Lung (tissue), 12 donors: ENCODE measurements around the gene PEX14. TPM values are rescaled to one million over a fixed set of nuclear protein-coding genes. Genes with fewer than 3 reads are reported as not detected.

Experiments
- ATAC-seq: fragments of 200-7000 bp; cut with Tn5 transposase; one replicate; pipeline ENCODE4 v1.9.1; 2020; ENCODE audit warnings: moderate number of reproducible peaks; ENCODE audit not compliant: insufficient read depth, low FRiP score
- DNase-seq, 3 donors: peaks; one replicate each; pipeline ENCODE4 v3.0.0-alpha.2; 2013 to 2017
- H3K27ac ChIP-seq, 2 donors: one replicate each; pipeline ENCODE4 v1.5.1; 2013; ENCODE audit warnings: mild to moderate bottlenecking in 2 of 2, moderate library complexity in 2 of 2, control low read depth in 1 of 2, inconsistent platforms in 1 of 2, low read depth in 1 of 2, low read length in 1 of 2
- H3K27me3 ChIP-seq, 3 donors: one replicate each; pipeline ENCODE4 v1.5.1; 2013; ENCODE audit warnings: low read length in 2 of 3; ENCODE audit not compliant: control insufficient read depth in 3 of 3, insufficient read depth in 3 of 3
- H3K36me3 ChIP-seq, 4 donors: one replicate each; pipeline ENCODE4 v1.5.1; 2013; ENCODE audit warnings: low read length in 4 of 4, mild to moderate bottlenecking in 1 of 4, moderate library complexity in 1 of 4; ENCODE audit not compliant: control insufficient read depth in 4 of 4, insufficient read depth in 4 of 4
- H3K4me1 ChIP-seq, 5 donors: one replicate each; pipeline ENCODE4 v1.5.1; 2013; ENCODE audit warnings: low read length in 5 of 5, mild to moderate bottlenecking in 2 of 5, moderate library complexity in 1 of 5; ENCODE audit not compliant: control insufficient read depth in 5 of 5, insufficient read depth in 5 of 5
- H3K4me3 ChIP-seq: one replicate; pipeline ENCODE4 v1.5.1; 2013; ENCODE audit warnings: mild to moderate bottlenecking, control low read depth, moderate library complexity
- H3K9ac ChIP-seq, 2 donors: one replicate each; pipeline ENCODE4 v1.5.1; 2013; ENCODE audit warnings: low read length in 2 of 2, control low read depth in 1 of 2; ENCODE audit not compliant: insufficient read depth in 1 of 2
- H3K9me3 ChIP-seq, 4 donors: one replicate each; pipeline ENCODE4 v1.5.1; 2013; ENCODE audit warnings: low read length in 3 of 4, mild to moderate bottlenecking in 1 of 4, moderate library complexity in 1 of 4; ENCODE audit not compliant: control insufficient read depth in 4 of 4, insufficient read depth in 3 of 4
- WGBS, 2 donors: extraction: QIAGEN DNeasy Blood & Tissue Kit; methylation state at CpG; one replicate each; pipeline ENCODE4 v1.1.7; 2013; 5-methylcytosine and 5-hydroxymethylcytosine counted together
- polyA plus RNA-seq, 2 donors: library from polyadenylated mRNA; stranded (reverse); fragments of 200-250 nt; gene quantifications; one replicate each; pipeline ENCODE4 v1.2.1, GENCODE V29; 2013
- total RNA-seq, 2 donors: library from RNA; depleted of rRNA in 1 of 2; stranded (reverse); fragments of >200 nt in 1 of 2; gene quantifications; one replicate each; pipeline ENCODE4 v1.2.1, GENCODE V29; 2014 to 2021
- TF ChIP-seq, protein P1 (sequence below): IDR thresholded peaks from 2 replicates; pipeline ENCODE4 v1.5.1; 2012; ENCODE audit warnings: mild to moderate bottlenecking; ENCODE audit errors: control extremely low read depth, extremely low read depth
- donor health status: control.
- donor health status: control.
- donor health status: Bipolar disorder and iron deficiency.
- donor health status: healthy.
- donor health status: DM: yes; HTN: yes; CAD: no.

Gene PEX14
- total and polyA plus RNA-seq, 4 donors = 18.1 to 29.2 (median 20.8) TPM

DNA sequence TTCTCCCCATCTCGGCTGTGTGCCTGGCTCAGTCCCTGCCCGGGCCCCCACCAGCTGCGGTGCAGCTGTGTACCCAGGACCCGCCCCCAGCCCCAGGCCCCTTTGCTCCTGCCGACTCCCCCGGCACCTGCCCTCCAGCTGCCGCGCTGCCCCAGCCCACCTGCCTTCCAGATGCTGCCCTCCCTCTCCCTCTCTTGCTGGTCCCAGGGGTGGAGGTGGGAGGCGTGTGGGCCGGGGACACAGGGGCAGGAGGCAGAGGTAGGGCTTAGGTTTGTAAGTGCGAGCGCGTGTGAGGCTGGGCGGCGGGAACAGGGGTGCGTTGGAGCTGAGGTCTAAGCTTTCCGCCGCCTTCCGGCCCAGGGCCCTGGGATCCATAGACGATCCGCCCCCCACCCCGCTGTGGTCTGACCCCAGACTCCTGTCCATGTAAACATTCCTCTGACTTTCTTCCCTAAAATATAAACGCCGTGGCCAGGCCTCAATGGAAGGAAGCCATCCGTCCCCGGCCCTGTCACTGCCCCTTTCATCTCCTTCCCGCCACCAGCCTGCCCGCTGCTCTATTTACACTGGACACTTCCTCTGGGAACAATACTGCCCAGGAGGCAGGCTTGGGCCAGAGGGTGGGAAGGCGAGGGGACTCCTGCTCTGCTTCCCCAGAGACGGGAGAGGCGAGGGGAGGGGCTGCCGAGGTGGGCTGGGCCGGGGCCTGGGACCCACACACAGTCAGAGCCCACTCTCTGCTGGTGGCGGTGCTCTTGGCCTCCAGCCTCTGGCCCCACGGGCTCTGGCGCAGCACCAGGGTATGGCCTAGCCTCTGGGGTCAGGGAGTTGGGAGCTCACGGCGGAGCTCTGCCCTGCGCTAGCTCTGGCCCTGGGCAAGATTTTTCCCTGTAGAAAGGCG is 193.4 kb downstream of the PEX14 start:
- H3K9me3 ChIP-seq = peaks cover 0 to 1% (median 0%) of the 10 kb centered on the region in 4 donors
- peaks cover 0 to 78% (median 38%) of the 10 kb centered on the region in 5 donors for H3K4me1 ChIP-seq
- H3K36me3 ChIP-seq = peaks cover 0 to 14% (median 2%) of the 10 kb centered on the region in 4 donors
- ATAC-seq (no peak), DNase-seq (peak; percentile 73 to 87 (median 84))
- TF ChIP-seq, protein P1, sequence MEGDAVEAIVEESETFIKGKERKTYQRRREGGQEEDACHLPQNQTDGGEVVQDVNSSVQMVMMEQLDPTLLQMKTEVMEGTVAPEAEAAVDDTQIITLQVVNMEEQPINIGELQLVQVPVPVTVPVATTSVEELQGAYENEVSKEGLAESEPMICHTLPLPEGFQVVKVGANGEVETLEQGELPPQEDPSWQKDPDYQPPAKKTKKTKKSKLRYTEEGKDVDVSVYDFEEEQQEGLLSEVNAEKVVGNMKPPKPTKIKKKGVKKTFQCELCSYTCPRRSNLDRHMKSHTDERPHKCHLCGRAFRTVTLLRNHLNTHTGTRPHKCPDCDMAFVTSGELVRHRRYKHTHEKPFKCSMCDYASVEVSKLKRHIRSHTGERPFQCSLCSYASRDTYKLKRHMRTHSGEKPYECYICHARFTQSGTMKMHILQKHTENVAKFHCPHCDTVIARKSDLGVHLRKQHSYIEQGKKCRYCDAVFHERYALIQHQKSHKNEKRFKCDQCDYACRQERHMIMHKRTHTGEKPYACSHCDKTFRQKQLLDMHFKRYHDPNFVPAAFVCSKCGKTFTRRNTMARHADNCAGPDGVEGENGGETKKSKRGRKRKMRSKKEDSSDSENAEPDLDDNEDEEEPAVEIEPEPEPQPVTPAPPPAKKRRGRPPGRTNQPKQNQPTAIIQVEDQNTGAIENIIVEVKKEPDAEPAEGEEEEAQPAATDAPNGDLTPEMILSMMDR = no peak
- H3K27me3 ChIP-seq = no peaks in the 10 kb centered on the region
- no peak overlapping the region for H3K4me3 ChIP-seq
- no peak overlapping the region for H3K9ac ChIP-seq
- WGBS, 2 donors = 61 to 74% methylated on average over 38 to 40 of the region's 40 CpGs
- H3K27ac ChIP-seq = peak overlapping the region; percentile 27 to 84

GRCh38 chr1:10669570-10669969 is 194.8 kb downstream of the PEX14 start:
- WGBS, 2 donors = 66 to 73% methylated on average over 12 of the region's 12 CpGs
- ATAC-seq = no peak
- TF ChIP-seq, protein P1 = no peak
- Histone ChIP-seq H3K4me1 (peaks cover 0 to 76% (median 31%) of the 10 kb centered on the region in 5 donors), H3K9ac (no peak overlapping the region), H3K27ac (peak overlapping the region in 1 of 2 donors; percentile 81), H3K27me3 (no peaks in the 10 kb centered on the region), H3K9me3 (peaks cover 0 to 1% (median 0%) of the 10 kb centered on the region in 4 donors), H3K36me3 (peaks cover 0 to 7% (median 2%) of the 10 kb centered on the region in 4 donors), H3K4me3 (no peak overlapping the region)
- DNase-seq = no peak

GRCh38 chr1:10670190-10670589 is 195.4 kb downstream of the PEX14 start:
- Histone ChIP-seq H3K4me3 (no peak overlapping the region), H3K36me3 (peaks cover 0 to 2% (median under 1%) of the 10 kb centered on the region in 4 donors), H3K9ac (no peak overlapping the region), H3K9me3 (no peaks in the 10 kb centered on the region), H3K27ac (peak overlapping the region in 1 of 2 donors; percentile 81), H3K27me3 (no peaks in the 10 kb centered on the region), H3K4me1 (peaks cover 0 to 78% (median 31%) of the 10 kb centered on the region in 5 donors)
- TF ChIP-seq, protein P1 = no peak
- 81 to 86% methylated on average over 10 of the region's 10 CpGs for WGBS, 2 donors
- DNase-seq = no peak
- no peak for ATAC-seq
